ENCODE results near the gene TRIM54.

GRCh38 chr2:27281442-27281841 lies 787 bp upstream of the TRIM54 start:
- TF ChIP-seq EZH2 (IDR thresholded peaks at IDR 0.05; ENCODE audit: borderline replicate concordance) (no peak), CTCF (IDR thresholded peaks at IDR 0.05; ENCODE audit: poor library complexity) (no peak)
